Lung (tissue), 12 donors: ENCODE data around the gene GNG3. TPM values are rescaled to one million over a fixed set of nuclear protein-coding genes. Genes with fewer than 3 reads are reported as not detected.
"Not testable (repeated sequence)": the region's sequence is repeated elsewhere in the genome, so short reads cannot be mapped to it uniquely, and the experiment has no call there.

Source experiments
- ATAC-seq: fragments of 200-7000 bp; cut with Tn5 transposase; one replicate; pipeline ENCODE4 v1.9.1; 2020; ENCODE audit warnings: moderate number of reproducible peaks; ENCODE audit not compliant: insufficient read depth, low FRiP score
- DNase-seq, 3 donors: peaks; one replicate each; pipeline ENCODE4 v3.0.0-alpha.2; 2013 to 2017
- H3K27ac ChIP-seq, 2 donors: one replicate each; pipeline ENCODE4 v1.5.1; 2013; ENCODE audit warnings: mild to moderate bottlenecking in 2 of 2, moderate library complexity in 2 of 2, control low read depth in 1 of 2, inconsistent platforms in 1 of 2, low read depth in 1 of 2, low read length in 1 of 2
- H3K27me3 ChIP-seq, 3 donors: one replicate each; pipeline ENCODE4 v1.5.1; 2013; ENCODE audit warnings: low read length in 2 of 3; ENCODE audit not compliant: control insufficient read depth in 3 of 3, insufficient read depth in 3 of 3
- H3K36me3 ChIP-seq, 4 donors: one replicate each; pipeline ENCODE4 v1.5.1; 2013; ENCODE audit warnings: low read length in 4 of 4, mild to moderate bottlenecking in 1 of 4, moderate library complexity in 1 of 4; ENCODE audit not compliant: control insufficient read depth in 4 of 4, insufficient read depth in 4 of 4
- H3K4me1 ChIP-seq, 5 donors: one replicate each; pipeline ENCODE4 v1.5.1; 2013; ENCODE audit warnings: low read length in 5 of 5, mild to moderate bottlenecking in 2 of 5, moderate library complexity in 1 of 5; ENCODE audit not compliant: control insufficient read depth in 5 of 5, insufficient read depth in 5 of 5
- H3K4me3 ChIP-seq: one replicate; pipeline ENCODE4 v1.5.1; 2013; ENCODE audit warnings: mild to moderate bottlenecking, control low read depth, moderate library complexity
- H3K9ac ChIP-seq, 2 donors: one replicate each; pipeline ENCODE4 v1.5.1; 2013; ENCODE audit warnings: low read length in 2 of 2, control low read depth in 1 of 2; ENCODE audit not compliant: insufficient read depth in 1 of 2
- H3K9me3 ChIP-seq, 4 donors: one replicate each; pipeline ENCODE4 v1.5.1; 2013; ENCODE audit warnings: low read length in 3 of 4, mild to moderate bottlenecking in 1 of 4, moderate library complexity in 1 of 4; ENCODE audit not compliant: control insufficient read depth in 4 of 4, insufficient read depth in 3 of 4
- CTCF ChIP-seq: IDR thresholded peaks from 2 replicates; pipeline ENCODE4 v1.5.1; 2012; ENCODE audit warnings: mild to moderate bottlenecking; ENCODE audit errors: control extremely low read depth, extremely low read depth
- WGBS, 2 donors: extraction: QIAGEN DNeasy Blood & Tissue Kit; methylation state at CpG; one replicate each; pipeline ENCODE4 v1.1.7; 2013; 5-methylcytosine and 5-hydroxymethylcytosine counted together
- polyA plus RNA-seq, 2 donors: library from polyadenylated mRNA; stranded (reverse); fragments of 200-250 nt; gene quantifications; one replicate each; pipeline ENCODE4 v1.2.1, GENCODE V29; 2013
- total RNA-seq, 2 donors: library from RNA; depleted of rRNA in 1 of 2; stranded (reverse); fragments of >200 nt in 1 of 2; gene quantifications; one replicate each; pipeline ENCODE4 v1.2.1, GENCODE V29; 2014 to 2021
- donor health status: control.
- donor health status: control.
- donor health status: Bipolar disorder and iron deficiency.
- donor health status: healthy.
- donor health status: DM: yes; HTN: yes; CAD: no.

GNG3 gene
- total and polyA plus RNA-seq, 4 donors = 0.05 to 0.40 (median 0.26) TPM; not detected in 1

GRCh38 chr11:62702246-62702645 is 5.2 kb upstream of the GNG3 start:
- Histone ChIP-seq H3K4me3 (no peak overlapping the region), H3K27me3 (no peaks in the 10 kb centered on the region), H3K4me1 (peaks cover 0 to 20% (median 6%) of the 10 kb centered on the region in 5 donors), H3K36me3 (peaks cover 0 to 14% (median 5%) of the 10 kb centered on the region in 4 donors), H3K27ac (no peak overlapping the region), H3K9ac (no peak overlapping the region), H3K9me3 (no peaks in the 10 kb centered on the region)
- DNase-seq (no peak), ATAC-seq (no peak)
- WGBS, 2 donors = 52 to 80% methylated on average over 11 of the region's 11 CpGs
- no peak for TF ChIP-seq CTCF

GRCh38 chr11:62703921-62704320 is 3.6 kb upstream of the GNG3 start:
- WGBS, 2 donors = 72 to 83% methylated on average over 4 of the region's 4 CpGs
- Histone ChIP-seq H3K4me1 (peaks cover 0 to 37% (median 11%) of the 10 kb centered on the region in 5 donors), H3K36me3 (peaks cover 0 to 11% (median 4%) of the 10 kb centered on the region in 4 donors)
- not testable (repeated sequence) for H3K4me3 ChIP-seq, H3K27me3 ChIP-seq, H3K9ac ChIP-seq, ATAC-seq, H3K27ac ChIP-seq, H3K9me3 ChIP-seq, DNase-seq

GRCh38 chr11:62705413-62705812 is 2.1 kb upstream of the GNG3 start:
- H3K9me3 ChIP-seq = no peaks in the 10 kb centered on the region
- H3K9ac ChIP-seq = peak overlapping the region; percentile 58 to 59
- WGBS, 2 donors = 52 to 58% methylated on average over 7 of the region's 7 CpGs
- no peaks in the 10 kb centered on the region for H3K27me3 ChIP-seq
- peak in 2 of 3 donors; percentile 11 to 16 for DNase-seq
- H3K27ac ChIP-seq = peak overlapping the region; percentile 76 to 93
- TF ChIP-seq CTCF = no peak
- ATAC-seq = no peak
- peaks cover 0 to 47% (median 14%) of the 10 kb centered on the region in 5 donors for H3K4me1 ChIP-seq
- H3K4me3 ChIP-seq = peak overlapping the region; percentile 83
- H3K36me3 ChIP-seq = peaks cover 0 to 12% (median 5%) of the 10 kb centered on the region in 4 donors

- peaks cover 0 to 11% (median 5%) of the 10 kb centered on the region in 4 donors for H3K36me3 ChIP-seq
- peak overlapping the region; percentile 76 to 93 for H3K27ac ChIP-seq
- no peaks in the 10 kb centered on the region for H3K9me3 ChIP-seq
- 5 to 6% methylated on average over 71 to 73 of the region's 73 CpGs for WGBS, 2 donors
- no peak for TF ChIP-seq CTCF
- H3K4me3 ChIP-seq = peak overlapping the region; percentile 83
- DNase-seq (peak; percentile 96), ATAC-seq (peak; percentile 92)
- peaks cover 0 to 47% (median 17%) of the 10 kb centered on the region in 5 donors for H3K4me1 ChIP-seq
- no peaks in the 10 kb centered on the region for H3K27me3 ChIP-seq
- H3K9ac ChIP-seq = peak overlapping the region; percentile 58 to 59
Measured at GRCh38 chr11:62705880-62706849, 1.3 kb upstream of the GNG3 start.
